Measurements from ENCODE around the gene TIFAB. TPM values are rescaled to one million over a fixed set of nuclear protein-coding genes. Genes with fewer than 3 reads are reported as not detected.

Gene TIFAB
- total RNA-seq, 4 donors from 2014 or later = under 0.01 TPM; not detected in 3

DNA sequence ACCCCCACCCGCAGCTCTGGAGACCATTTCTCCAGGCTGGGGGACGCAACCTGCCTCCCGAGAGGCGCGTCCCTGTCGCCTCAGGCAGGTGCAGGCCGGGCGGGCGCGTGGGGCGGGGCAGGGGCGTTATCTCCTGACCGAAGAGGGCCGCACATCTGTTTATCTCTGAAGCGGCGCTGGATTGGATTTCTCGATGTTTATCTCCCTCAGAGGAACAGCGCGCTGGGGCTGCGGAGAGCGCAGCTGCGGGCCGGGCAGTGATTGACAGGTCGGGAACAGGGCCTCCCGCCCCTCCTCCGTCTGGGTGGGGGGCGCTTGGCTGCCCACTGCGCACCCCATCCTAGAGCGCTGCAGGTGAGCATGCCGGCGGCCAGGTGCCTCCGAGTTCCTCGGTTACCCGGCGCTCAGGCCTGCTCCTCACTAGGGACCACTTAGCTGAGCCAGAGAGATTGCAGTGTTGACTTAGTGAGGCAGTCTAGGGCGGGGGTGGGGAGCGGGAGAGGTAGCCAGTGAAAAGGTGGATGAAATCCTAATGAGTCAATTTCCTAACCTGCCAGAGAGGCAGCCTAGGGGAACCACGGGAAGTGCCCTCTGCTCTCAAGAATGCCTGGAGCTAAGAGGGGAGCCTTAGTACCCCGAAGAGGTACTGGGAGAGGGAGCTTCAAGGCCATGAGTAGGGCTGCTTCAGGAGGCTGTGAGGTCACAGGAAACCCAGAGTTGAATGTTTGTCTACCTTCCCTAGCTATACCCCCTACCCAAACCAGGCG, 39.6 kb upstream of the TIFAB start:
- TF ChIP-seq, protein P1, sequence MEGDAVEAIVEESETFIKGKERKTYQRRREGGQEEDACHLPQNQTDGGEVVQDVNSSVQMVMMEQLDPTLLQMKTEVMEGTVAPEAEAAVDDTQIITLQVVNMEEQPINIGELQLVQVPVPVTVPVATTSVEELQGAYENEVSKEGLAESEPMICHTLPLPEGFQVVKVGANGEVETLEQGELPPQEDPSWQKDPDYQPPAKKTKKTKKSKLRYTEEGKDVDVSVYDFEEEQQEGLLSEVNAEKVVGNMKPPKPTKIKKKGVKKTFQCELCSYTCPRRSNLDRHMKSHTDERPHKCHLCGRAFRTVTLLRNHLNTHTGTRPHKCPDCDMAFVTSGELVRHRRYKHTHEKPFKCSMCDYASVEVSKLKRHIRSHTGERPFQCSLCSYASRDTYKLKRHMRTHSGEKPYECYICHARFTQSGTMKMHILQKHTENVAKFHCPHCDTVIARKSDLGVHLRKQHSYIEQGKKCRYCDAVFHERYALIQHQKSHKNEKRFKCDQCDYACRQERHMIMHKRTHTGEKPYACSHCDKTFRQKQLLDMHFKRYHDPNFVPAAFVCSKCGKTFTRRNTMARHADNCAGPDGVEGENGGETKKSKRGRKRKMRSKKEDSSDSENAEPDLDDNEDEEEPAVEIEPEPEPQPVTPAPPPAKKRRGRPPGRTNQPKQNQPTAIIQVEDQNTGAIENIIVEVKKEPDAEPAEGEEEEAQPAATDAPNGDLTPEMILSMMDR (IDR thresholded peaks at IDR 0.05; ENCODE audit: low read depth) = no peak

DNA sequence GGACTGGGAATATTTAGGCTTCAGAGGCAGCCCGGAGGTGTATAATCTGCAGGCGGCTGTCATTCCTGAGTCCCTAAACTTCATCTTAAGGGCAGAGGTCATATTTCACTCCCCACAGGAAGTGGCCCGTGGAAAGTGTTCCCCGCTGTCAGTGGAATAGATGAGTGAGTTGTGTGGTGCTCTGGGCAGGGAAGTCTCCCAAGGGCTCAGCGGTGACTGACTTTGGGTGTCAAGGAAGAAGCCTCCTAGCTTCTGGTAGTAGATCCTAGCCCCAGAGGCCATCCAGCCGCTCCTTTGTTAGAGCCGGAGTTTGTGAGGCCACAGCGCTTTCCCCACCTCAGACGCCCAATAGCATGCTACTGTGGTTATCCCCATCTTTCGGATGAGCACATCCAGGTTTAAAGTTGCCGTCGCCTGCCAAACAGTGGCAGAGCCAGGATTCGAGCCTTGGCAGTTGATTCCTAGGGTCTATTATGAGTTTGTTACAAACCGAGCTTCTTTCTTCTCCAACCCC, 38.9 kb upstream of the TIFAB start:
- TF ChIP-seq, protein P1 (IDR thresholded peaks at IDR 0.05; ENCODE audit: low read depth) = no peak

DNA sequence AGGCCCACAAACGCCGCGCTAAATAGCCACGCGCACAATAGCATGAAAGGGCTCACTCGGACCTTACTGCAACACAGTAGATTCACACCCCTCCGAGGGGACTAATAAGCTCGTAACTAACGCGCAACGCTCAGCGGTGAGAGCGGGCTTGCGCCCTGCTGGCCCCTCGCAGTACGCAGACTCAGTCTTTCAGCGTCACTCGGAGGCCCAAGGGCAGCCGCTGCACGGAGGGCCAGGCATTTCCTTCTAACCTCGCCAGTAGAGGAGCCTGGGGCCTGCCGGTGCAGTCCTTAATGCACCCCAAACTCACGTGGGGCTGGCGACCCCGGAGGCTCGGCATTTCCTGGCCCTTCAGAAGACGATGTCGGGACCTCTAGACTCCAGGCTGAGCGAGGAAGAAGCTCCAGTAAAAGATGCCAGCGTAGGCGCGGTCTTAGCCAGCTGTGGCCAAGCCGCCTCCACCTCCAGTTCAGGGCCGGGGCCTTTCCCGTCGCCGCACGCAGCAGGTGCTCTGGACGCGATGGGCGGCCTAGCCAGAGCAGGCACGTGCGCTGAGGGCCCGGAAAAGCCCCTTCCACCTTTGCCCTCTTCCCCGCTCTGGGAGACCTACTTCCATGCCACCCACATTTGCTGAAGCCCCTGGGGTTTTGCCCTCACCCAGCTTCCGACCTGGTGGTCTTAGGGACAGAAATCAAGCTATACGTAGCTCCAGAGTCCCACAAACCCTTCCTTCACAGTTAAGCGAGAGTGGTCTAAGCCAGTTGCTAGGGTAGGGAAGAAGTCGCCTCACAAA, 38.3 kb upstream of the TIFAB start:
- TF ChIP-seq, protein P1 (IDR thresholded peaks at IDR 0.05; ENCODE audit: low read depth) = no peak

DNA sequence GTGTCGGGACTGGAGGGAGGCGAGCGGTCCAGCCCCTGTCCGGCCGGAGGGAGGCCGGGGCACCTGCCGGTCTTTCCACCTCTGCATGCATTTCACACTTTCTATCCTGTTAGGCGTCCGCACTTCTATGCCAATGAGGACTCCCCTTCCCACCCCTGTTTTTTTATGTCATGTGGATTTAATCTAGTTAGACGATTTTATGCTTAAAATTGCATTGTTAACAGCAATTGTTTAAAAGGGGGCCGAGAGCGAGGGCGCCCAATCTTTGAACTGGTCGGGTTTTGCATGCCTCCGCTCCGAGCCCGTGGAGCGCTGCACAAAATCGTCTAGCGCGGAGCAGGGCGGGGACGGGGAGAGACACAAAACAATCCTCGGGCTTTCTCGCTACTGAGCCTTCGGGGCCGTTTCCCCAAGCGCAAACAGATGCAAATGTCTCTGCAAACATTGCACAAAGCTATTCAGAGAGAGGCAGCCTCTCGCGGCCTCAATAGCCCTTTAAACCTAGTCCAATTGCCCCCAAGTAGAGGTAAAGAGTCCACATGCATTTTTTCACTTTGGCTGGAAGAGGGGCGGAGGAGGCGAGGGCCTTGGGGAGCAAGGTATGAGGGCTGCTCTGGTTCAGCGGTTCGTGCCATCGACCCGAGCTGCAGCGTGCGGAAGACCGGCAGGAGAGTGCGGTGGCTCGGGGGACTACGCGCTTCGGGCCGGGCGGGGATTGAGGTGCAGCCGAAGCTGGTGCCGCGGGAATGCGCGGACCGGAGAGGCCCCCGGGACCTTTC, 37.5 kb upstream of the TIFAB start:
- TF ChIP-seq, protein P1 (IDR thresholded peaks at IDR 0.05; ENCODE audit: low read depth) = no peak

DNA sequence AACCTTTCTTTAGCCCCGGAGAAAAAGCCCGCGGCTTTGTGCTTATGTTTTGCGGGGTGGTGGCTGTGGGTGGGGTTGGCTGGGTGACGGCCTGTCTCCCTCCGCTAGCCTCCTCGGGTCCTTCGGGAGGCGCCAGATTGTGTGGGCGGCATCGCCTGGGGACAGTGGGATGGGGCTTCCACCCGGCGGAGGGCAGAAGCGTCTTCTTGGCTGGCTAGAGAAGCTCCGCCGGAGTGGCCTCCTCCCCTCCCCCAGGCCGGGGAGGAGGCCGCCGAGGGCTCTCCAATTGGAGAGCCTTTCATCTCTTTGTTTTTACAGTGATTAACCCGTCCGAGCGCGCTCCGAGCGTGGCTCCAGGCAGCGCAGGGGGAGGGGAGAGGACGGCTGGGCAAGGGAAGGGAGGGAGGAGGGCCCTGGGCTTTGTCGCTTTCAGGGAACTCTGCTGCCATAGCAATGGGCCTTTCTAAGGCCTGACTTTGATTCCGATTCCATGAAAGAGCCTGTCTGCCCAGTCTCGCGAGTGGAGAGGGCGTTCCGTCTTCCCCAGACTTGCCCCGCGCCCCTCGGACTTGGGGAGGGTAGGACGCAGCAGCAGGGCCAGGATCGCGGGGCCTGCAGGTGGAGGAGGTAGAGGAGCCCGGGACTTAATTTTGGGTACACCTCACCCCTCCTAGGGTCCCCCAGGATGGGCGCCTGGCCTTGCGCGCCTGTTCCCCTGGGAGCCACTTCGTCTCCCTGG, 36.7 kb upstream of the TIFAB start:
- TF ChIP-seq, protein P1 (IDR thresholded peaks at IDR 0.05; ENCODE audit: low read depth) = no peak

DNA sequence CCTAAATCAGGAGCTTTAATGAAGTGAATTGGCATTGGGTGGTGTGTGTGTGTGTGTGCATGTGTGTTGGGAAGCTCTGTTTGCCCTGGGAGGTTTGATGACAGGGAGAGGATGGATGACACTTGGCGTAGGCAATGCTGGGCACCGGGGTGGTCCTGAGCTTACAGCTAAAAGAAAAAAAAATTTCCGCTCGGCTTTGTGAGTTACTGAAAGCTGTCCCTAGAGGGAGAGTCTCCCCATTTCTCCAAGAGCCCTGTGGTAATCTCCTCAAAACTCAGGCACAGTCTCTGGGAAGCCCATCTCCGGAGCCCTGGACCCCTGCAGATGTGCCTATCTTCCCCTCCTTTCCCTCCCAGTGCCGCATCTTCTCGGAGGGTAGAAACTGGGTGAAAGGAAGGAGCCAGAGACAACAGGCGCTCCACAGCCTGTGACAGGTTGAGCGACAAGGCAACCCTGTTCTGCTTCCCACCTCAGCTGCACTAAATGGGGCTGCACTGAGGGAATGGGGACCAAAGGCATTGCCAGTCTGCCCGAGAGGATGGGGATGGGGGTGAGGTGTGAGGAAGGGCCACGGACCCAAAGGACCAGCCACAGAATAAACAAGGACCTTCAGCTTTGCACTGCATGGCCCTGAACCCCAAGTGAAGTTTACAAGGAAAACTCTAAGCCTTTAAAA, 35.8 kb upstream of the TIFAB start:
- TF ChIP-seq, protein P1 (IDR thresholded peaks at IDR 0.05; ENCODE audit: low read depth) = no peak

Data from subcutaneous adipose tissue (tissue), 4 donors.